Measurements from ENCODE around the gene NEIL3. TPM values are rescaled to one million over a fixed set of nuclear protein-coding genes. Genes with fewer than 3 reads are reported as not detected.

NEIL3 gene
- total and polyA plus RNA-seq, 2 of the 8 experiments (the other 6 are each of a cell fraction or from before 2014, with no cell fraction given) = 5.5 to 11.0 TPM

DNA sequence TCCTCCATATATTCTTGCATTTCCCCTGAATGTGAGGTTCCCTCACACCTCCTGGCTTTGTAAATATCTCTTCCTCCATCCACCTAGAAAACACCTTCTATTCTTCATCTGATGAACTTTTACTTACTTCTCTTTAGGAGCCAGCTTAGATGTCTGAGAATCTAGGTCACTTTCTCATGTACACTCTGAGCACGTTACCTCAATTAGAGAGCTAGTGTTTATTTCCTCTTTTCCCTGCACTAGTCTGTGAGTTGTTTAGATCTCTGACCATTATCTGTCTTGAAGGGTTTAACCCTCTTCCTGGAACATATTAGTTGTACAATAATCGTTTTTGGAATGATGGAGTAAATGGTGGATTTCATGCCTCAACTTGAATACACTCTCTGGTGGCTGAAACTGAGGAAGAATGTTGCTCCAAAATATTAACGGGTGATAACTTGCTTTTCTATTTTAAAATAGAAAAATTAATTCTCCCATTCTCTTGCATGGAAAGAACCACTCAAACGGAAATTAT, 8.5 kb upstream of the NEIL3 start:
- Histone ChIP-seq H3K36me3 (ENCODE audit: control insufficient read depth in 2 of 4, insufficient read depth in 4 of 4, low read length in 3 of 4) (no peaks in the 10 kb centered on the region), H2BK20ac (ENCODE audit: low read length) (no peak overlapping the region), H3K23ac (ENCODE audit: insufficient read length) (no peak overlapping the region), H3K79me1 (ENCODE audit: low read depth, low read length) (no peaks in the 10 kb centered on the region), H4K20me1 (replicated peaks in 1 of 2; ENCODE audit: control insufficient read depth in 1 of 2, insufficient read depth in 2 of 2, low read length in 2 of 2) (no peaks in the 10 kb centered on the region), H3K79me2 (ENCODE audit: control insufficient read depth in 1 of 2, insufficient read depth in 2 of 2, low read length in 2 of 2) (no peaks in the 10 kb centered on the region), H3K27ac (ENCODE audit: low read depth, low read length) (no peak overlapping the region), H3K27me3 (replicated peaks in 1 of 4; ENCODE audit: control insufficient read depth in 3 of 4, extremely low read depth in 1 of 4, insufficient read depth in 3 of 4, low read length in 3 of 4) (no peaks in the 10 kb centered on the region), H3K23me2 (ENCODE audit: low read depth, low read length) (no peaks in the 10 kb centered on the region), H3K9ac (replicated peaks in 1 of 4; ENCODE audit: extremely low read depth in 1 of 4, low read depth in 3 of 4, low read length in 3 of 4) (no peak overlapping the region), H3K56ac (replicated peaks; ENCODE audit: insufficient read length, low read depth, low read length) (no peak overlapping the region), H2BK15ac (ENCODE audit: low read length) (no peak overlapping the region), H4K91ac (replicated peaks; ENCODE audit: insufficient read length, low read length) (no peak overlapping the region), H4K8ac (ENCODE audit: extremely low read depth, insufficient read depth, low read length) (no peak overlapping the region), H2BK12ac (ENCODE audit: low read depth, low read length) (no peak overlapping the region), H3K4ac (replicated peaks; ENCODE audit: insufficient read length, low read depth, low read length) (no peak overlapping the region), H2BK120ac (replicated peaks; ENCODE audit: low read depth, low read length) (no peak overlapping the region), H3K18ac (ENCODE audit: extremely low read depth, low read length) (no peak overlapping the region), H4K5ac (ENCODE audit: insufficient read length, low read depth, low read length) (no peak overlapping the region), H3K4me1 (replicated peaks in 1 of 4; ENCODE audit: control insufficient read depth in 3 of 4, insufficient read depth in 4 of 4, low read length in 3 of 4) (no peaks in the 10 kb centered on the region), H3K9me3 (ENCODE audit: insufficient read depth in 2 of 2, low read depth in 1 of 2, low read length in 1 of 2) (peaks cover 10 to 12% of the 10 kb centered on the region in 2 experiments), H2AFZ (ENCODE audit: low read length) (no peak overlapping the region), H2AK5ac (ENCODE audit: low read depth, low read length) (no peak overlapping the region), H3K14ac (ENCODE audit: insufficient read length) (no peak overlapping the region), H3K4me2 (ENCODE audit: insufficient read depth in 1 of 2, low read depth in 2 of 2, low read length in 2 of 2) (no peak overlapping the region), H2BK5ac (ENCODE audit: low read depth, low read length) (no peak overlapping the region), H3K4me3 (ENCODE audit: extremely low read depth in 1 of 4, insufficient read depth in 2 of 4, low read depth in 3 of 4, low read length in 4 of 4) (no peak overlapping the region)
- POLR2A ChIA-PET (ENCODE audit: partially characterized antibody) = interaction anchor here (0.7 kb wide), 1 partner anchor 11 kb away, joined by 3 read pairs; no protein-coding TSS in a partner anchor
- CTCF ChIA-PET (ENCODE audit: partially characterized antibody) = no interaction called here
- 90% methylated on average over 4 of the region's 4 CpGs; no CpG with 5 or more reads in 1 of the 2 experiments for WGBS, 2 experiments (ENCODE audit: extremely low coverage in 1 of 2, insufficient coverage in 1 of 2, insufficient read length in 1 of 2, insufficient replicate concordance in 2 of 2, low coverage in 1 of 2, low lambda C conversion rate in 2 of 2, missing lambda C conversion rate in 1 of 2)
- FAIRE-seq (no peak), DNase-seq (ENCODE audit: low read depth in 1 of 2, low spot score in 2 of 2) (no peak)
- TF ChIP-seq CBX8 (IDR thresholded peaks at IDR 0.05; ENCODE audit: borderline replicate concordance, low read depth, low read length) (no peak), SAP30 (IDR thresholded peaks at IDR 0.05; ENCODE audit: insufficient read depth, insufficient replicate concordance, low read length) (no peak), EGR1 (IDR thresholded peaks at IDR 0.05; ENCODE audit: borderline replicate concordance, low read depth, low read length) (no peak), JUND (IDR thresholded peaks at IDR 0.05; ENCODE audit: low read length) (no peak), NANOG (IDR thresholded peaks at IDR 0.05; ENCODE audit: insufficient read depth, low read depth, low read length, poor library complexity, severe bottlenecking) (no peak), RFX5 (IDR thresholded peaks at IDR 0.05; ENCODE audit: borderline replicate concordance, low read depth, low read length) (no peak), RNF2 (IDR thresholded peaks at IDR 0.05; ENCODE audit: borderline replicate concordance, low read depth, low read length, missing control alignments, poor library complexity, severe bottlenecking) (no peak), ASH2L (IDR thresholded peaks at IDR 0.05; ENCODE audit: low read length) (no peak), CHD2 (IDR thresholded peaks at IDR 0.05; ENCODE audit: low read length) (no peak), HDAC2 (IDR thresholded peaks at IDR 0.05; ENCODE audit: borderline replicate concordance in 1 of 2, low read depth in 2 of 2, low read length in 2 of 2) (no peak), YY1 (IDR thresholded peaks at IDR 0.05; ENCODE audit: low read depth, low read length) (no peak), TAF7 (optimal IDR thresholded peaks at IDR 0.05; ENCODE audit: borderline replicate concordance, low read depth, low read length) (no peak)
- TF ChIP-seq, protein P1, sequence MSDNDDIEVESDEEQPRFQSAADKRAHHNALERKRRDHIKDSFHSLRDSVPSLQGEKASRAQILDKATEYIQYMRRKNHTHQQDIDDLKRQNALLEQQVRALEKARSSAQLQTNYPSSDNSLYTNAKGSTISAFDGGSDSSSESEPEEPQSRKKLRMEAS (IDR thresholded peaks at IDR 0.05) = no peak

Measured in H1 (cell line).